Stimulated activated CD8-positive, alpha-beta memory T cell treated with anti-CD3 and anti-CD28 coated beads, Interleukin-7, amount 100 ng/mL, for 48 hours (primary cell): ENCODE results near the gene ZBTB20.

ENCODE experiments used
- DNase-seq, 2 donors: peaks; one replicate each; pipeline ENCODE4 v3.0.0-alpha.2; 2020; ENCODE audit warnings: low read depth in 1 of 2; ENCODE audit errors: extremely low read depth in 1 of 2

Gene ZBTB20

GRCh38 chr3:114725966-114726365 is 421.1 kb downstream of the ZBTB20 start:
- DNase-seq, result no peak

- DNase-seq, result no peak
Measured at GRCh38 chr3:114722530-114722929, 424.6 kb downstream of the ZBTB20 start.

DNA sequence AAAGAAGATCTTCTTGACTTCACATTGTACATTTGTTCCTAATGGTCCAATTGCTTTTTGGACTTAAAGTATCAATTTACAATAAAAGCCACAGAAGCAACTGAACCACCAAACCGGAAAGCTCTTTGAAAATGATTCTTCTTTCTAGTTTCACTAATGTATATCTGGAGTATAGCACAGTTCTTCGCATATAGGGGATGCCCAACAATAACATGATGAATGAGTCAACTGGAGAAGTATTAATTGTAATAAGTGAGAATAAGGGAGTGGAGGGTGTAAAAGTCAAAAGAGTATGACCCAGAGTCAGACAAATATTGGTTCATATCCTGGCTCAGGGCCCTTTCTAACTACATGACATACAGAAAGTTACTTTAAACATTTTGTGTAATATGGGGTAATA is 425.2 kb downstream of the ZBTB20 start:
- DNase-seq, result no peak

- DNase-seq, result no peak
Measured at GRCh38 chr3:114721209-114721608, 425.9 kb downstream of the ZBTB20 start.

DNA sequence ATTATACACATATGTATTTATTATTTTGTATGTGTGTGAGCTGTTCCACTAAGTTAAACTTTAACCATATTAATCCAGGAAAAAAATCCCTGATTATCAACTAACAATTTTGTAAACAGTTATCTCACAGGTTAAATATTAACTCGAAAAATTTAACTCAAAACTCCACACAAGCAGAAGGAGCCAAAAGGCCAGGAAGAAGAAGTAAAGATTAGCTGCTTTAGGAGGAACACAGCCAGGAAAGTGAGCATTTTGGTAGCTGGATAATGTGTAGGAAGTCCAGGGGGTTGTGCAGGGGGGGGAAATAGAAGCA is 428.2 kb downstream of the ZBTB20 start:
- no peak for DNase-seq

GRCh38 chr3:114718071-114718897 is 428.8 kb downstream of the ZBTB20 start:
- no peak for DNase-seq

GRCh38 chr3:114716916-114717315 is 430.2 kb downstream of the ZBTB20 start:
- no peak for DNase-seq

- no peak for DNase-seq
Measured at GRCh38 chr3:114716126-114716525, 431.0 kb downstream of the ZBTB20 start.

DNA sequence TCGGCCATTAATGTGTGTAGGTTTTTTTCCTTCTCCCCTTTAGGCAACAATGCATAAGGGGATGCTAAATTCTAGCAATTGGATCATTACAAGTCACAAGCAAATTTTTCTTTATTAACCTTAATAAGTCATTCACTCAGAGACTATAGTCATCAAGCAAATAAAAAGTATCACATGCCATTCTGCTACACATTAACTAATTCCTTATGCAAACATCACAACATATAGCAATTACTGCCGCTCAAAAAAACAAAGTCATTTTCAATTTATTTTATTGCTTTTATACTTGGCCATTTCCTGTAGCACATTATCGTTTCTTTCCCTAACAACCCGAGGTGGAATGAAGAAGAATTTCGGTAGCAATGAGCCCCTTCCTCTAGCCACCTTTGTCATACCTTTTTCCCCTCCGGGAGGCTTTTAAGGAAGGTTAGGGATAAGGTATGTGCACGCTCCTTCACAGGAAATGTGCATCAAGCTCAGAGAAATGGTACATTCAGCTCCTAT is 432.1 kb downstream of the ZBTB20 start:
- no peak for DNase-seq

DNA sequence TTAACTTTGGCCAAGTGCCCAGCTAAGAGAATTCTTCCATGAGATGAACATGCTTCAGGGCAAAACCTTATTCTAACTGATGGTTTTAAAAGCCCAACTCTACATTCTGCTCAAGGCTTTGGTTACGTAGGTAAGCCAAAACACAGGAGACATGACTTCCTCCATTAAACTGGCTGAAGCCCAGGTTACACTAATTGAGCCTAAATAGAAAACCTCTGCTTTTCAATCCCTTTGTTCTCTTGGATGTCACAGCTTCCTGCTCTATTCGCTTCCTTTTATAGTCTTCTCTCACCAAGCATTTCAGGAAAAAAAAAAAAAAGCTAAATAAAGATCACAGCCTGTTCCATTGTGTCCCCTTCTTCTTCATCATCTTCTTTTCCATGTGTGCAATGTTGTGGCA is 432.9 kb downstream of the ZBTB20 start:
- DNase-seq, result no peak

DNA sequence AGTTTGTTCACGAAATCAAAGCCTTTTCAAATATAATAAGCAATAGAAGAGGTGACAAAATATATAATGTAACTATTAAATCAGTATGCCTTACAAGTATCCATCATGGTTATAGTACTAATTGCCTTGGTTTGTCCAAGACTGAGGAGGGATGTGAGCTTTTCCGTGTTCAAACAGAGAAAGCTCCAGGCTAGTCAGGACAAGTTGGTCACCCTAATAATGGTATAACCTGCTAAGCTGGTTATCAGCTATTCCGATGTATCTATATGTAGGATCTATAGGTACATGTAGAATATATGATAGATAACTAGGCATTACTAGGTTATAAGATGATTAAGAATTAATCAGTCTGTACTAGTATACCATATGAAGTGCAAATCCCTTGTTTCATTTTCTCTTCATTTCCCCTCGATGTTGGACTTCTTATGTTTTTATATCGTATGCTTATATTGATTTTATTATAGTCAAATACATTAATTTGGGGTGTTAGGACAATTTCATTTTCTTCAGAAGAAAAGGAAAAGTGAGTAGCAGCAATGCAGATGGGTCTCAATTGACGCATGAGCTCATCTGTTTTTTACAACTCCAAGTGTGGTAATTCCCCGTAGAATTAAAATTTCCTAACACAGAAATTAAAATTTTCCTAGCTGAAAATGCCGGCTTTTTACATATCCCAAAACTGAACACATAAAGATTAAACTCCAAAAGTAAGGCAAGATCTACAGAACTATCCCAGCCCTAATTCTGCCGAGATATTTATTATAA is 434.2 kb downstream of the ZBTB20 start:
- DNase-seq, result no peak

DNA sequence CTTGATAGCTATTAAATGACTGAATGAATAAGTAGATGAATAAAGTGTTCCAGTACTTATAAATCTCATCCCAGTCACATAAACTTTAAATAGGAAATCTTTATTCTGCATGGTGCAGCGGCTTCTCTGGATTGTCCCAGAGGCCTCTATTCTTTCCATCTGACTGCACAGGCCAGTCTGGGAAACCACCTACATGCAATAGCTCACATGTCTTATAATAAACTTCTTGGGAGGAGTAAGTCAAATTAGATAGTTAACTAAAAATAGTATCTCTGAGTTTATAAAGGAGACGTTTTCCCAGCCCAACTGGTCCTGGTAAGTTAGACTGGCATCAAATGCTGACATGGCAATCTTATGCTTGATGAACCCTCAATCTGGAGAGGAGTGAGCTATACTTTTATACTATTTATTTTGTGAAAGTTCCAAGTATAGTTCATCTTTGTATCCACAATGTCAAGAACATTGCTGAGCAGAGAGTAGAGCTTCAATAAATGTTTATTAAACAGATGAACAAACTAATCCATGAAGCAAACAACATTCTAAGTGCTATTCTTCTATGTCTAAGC is 435.7 kb downstream of the ZBTB20 start:
- DNase-seq, result no peak

DNA sequence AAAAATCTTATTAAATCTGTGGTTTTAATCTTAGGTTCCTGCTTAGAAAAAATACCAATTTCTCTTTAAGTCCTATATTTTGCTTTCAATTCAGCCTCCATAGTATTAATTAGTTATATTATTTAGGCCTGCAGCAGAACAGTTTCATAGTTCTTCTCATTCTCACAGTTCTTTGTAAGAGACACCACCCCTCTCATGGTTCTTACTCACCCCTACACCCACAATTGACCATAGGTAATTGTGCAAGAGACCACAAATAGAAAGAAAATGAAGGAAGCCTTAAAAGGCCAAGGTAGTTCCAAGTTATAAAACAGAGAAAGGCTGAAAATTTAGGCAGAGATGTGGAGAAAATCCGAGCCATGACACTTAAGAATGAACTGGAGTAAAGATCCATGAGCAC is 438.0 kb downstream of the ZBTB20 start:
- no peak for DNase-seq

DNA sequence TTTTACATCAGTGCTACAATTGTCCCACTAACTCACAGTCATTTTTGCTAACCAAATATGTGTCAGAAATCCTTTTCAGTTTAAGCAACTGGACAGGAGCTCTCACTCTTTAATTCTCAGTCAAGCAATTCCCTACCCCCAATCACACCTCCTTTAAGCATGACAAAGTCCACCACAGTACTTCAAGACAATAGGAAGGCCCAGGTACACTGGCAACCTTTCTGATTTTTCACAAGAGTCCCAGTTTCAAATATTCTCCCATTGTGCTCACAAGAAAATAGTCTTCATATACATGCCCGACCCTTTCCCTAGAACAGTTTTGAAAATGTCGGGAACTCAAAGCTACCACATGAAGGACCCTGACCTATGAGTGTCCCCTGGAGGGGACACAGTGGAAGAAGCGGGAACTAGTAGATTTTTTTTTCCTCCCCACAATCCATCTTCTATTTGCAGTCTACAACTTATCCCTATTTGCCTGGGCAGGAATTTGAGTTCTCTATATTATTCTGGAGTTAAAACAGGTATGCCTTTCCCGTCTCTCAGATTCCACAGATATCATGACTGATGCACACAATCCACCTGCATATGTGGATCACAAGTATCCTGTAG is 439.7 kb downstream of the ZBTB20 start:
- no peak for DNase-seq

DNA sequence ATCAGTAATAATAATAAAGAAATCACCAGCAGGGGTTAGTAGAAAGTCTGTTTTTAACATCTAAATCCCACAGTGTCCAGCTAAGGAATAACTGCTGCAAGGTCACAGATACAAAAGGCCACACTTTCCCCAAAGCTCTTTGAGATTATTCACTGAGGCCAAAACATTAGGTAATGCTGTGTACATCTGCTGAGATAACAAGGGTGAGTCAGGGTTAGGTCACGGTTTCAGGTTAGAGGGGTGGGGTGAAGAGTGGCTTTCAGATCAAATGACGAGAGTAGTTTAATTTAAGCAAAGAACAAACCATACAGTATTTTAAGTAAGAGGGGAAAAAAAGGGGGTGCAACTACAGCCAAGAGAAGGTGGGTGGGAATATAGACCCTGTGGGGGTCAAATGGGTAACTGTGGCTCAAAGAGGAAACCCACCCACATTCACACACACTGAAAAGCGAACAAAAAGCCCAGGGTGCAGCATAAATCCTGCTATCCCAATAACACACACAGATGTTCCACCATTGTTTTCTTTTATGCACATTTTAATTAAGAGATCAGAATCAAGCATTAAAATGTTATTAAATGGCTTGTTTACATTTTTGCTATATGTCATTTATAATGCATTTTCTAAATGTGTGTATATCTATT is 440.4 kb downstream of the ZBTB20 start:
- peak in 1 of 2 donors; percentile 21 for DNase-seq

DNA sequence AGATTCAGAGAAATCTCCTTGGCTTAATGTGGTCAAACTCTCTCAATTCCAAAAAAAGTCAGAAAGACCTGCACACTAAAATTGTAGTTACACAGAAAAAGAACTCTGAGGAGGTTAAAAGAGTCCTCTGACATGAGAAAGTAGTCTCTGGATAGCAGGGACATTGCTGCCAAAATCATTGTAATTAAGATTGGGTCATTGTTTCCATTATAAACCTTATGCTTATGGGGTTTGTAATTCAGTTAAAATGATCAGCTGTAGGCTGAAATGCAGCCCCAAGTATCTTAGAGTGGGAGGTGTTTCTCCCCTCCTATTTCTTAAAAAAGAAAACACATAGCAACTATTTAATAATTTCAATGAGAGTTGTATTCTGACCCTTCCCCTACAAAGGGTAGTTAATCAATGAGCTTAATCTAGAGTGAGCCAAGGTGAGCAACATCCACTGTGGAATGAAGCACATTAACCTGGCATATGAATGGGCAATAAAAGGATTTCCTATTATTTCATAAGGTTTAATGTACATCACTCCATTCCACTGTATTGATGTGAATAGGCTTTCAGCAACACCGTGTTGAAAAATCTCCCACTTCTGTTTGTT is 446.4 kb downstream of the ZBTB20 start:
- DNase-seq, result no peak

DNA sequence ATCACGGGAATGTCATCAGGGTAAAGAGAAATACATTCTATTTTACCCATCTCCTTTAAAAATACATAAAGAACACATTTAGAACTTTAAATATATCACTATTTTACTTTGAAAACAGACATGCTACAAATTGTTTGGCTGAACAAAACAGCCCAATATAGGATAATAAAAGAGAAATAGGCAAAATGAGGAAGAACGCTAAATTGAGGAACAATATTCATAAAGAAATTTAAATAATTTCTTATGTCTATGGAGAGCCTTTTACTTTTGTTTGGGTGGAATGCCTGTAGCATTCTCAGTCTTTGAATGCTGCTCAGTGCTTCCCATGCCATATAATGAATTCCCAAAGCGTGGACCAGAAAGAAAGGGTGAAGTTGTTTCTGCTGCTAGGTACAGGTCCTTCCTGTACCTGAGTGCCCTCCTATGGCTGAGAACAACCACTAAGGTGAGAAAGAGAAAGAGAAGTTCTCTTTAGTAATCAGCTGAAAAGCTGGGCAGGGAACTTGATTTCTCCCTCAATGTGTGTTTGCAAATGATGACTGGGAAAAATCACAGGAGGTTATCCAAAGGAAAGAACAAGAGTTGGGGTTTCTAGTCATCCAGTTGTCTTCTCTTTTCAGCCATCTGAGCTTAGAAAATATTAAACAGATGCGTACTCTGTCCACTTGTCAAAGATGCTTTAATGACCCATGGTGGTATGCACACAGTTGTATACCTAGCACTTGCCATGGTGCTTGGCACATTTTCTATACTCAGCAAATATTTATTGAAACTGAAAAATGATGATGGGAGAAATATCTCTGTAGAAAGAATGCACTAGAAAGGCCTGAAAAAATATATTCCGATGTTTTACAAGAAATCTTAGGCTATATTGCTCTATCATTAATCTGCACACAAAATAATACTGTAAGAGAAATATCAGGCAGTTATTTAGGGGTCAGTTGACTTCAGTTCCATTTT is 448.7 kb downstream of the ZBTB20 start:
- DNase-seq, result no peak

DNA sequence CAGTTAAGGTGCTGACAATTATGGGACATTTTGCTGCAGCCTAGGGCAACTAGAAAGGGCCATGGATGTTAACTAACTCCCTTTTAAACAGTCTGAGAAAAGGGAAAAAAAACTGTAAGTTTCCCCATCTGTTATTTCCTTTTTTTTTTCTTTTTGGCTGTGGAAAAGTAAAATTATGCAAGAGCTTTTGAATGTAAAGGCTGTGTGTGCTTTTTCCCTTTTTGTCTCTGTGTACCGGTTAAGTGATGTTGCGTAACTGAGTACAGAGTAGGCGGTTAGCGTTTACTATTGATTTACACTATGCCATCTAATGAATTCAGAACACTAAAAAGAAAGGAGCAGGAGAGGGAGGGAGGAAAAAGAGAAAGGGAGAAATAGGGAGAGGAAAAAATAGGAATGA is 449.7 kb downstream of the ZBTB20 start:
- no peak for DNase-seq

GRCh38 chr3:114694251-114694650 is 452.8 kb downstream of the ZBTB20 start:
- no peak for DNase-seq
